Superior temporal gyrus (tissue), 1 donor: ENCODE data around the gene FOXR1.
"Not testable (repeated sequence)": the region's sequence is repeated elsewhere in the genome, so short reads cannot be mapped to it uniquely, and the experiment has no call there.

Experiments
- DNase-seq: peaks from one replicate; pipeline ENCODE4 v3.0.0-alpha.2; 2016; ENCODE audit errors: extremely low spot score

FOXR1 gene

DNA sequence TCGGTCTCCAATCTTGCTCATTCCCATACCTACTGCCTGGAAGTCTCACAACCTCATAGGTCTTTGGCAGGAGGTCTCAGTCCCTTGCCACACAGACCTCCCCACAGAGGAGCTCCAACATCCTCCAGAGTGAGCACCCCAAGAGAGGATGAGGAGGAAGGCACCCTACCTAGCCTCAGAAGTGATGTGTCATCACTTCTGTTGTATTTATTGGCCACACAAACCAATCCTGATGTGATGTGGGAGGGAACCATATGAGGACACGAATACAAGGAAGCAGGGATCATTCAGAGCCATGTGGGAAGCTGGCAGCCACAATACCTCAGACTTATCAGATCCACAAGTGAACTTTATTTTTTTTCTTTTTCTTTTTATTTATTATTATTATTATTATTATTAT, 24.5 kb upstream of the FOXR1 start:
- DNase-seq = no peak

DNA sequence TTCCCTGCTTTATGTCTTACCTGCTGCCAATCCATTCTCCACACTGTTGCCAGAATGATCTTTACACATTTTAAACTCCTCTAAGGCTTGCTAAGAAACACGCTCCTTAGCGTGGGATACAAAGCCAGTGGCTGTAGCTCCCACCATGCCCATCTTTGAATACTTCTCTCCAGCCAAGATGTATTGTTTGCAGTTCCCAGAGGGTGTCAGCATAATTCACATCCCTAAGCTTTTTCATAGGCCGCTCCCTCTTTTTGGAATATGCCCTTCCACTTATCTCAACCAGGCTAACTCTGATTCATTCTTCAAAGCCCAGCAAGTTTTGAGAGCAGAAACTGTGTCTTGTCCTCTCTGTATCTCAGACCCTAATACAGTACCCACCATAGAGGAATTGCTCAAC, 23.6 kb upstream of the FOXR1 start:
- no peak for DNase-seq

DNA sequence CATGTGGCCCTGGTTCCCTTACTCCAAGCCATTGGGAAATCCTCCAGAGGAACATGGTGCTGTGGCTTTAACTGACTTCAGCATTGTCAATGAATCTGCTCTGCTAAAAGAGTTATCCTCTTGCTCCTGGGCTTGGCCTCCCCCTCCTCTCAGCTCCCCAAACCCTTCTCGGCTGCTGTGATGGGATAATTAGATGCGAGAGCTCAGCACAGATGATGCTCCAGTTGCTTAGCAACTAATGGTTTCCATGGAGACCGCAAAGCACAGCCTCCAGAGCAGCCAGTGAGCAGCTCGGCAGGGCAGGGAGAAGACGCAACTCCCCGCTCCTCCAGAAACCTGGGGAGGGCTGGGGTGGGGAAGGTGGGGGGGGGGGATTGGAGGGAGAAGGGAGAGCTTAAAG, 18.3 kb upstream of the FOXR1 start:
- peak; percentile 90 for DNase-seq

DNA sequence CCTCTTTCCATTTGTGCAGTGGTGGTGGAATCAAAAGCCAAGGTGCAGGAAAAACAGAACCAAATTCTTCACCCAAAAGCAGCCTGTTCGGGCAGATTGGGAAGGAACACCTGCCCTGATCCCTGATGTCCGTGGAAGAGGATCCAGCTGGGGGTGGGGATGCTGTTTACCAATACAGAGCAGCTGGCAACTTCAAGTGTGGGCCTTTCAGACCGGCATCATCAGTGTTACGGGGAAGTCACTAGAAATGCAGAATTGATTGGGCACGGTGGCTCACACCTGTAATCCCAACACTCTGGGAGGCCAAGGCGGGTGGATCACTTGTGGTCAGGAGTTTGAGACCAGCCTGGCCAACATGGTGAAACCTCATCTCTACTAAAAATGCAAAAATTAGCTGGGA, 17.6 kb upstream of the FOXR1 start:
- DNase-seq = not testable (repeated sequence)

DNA sequence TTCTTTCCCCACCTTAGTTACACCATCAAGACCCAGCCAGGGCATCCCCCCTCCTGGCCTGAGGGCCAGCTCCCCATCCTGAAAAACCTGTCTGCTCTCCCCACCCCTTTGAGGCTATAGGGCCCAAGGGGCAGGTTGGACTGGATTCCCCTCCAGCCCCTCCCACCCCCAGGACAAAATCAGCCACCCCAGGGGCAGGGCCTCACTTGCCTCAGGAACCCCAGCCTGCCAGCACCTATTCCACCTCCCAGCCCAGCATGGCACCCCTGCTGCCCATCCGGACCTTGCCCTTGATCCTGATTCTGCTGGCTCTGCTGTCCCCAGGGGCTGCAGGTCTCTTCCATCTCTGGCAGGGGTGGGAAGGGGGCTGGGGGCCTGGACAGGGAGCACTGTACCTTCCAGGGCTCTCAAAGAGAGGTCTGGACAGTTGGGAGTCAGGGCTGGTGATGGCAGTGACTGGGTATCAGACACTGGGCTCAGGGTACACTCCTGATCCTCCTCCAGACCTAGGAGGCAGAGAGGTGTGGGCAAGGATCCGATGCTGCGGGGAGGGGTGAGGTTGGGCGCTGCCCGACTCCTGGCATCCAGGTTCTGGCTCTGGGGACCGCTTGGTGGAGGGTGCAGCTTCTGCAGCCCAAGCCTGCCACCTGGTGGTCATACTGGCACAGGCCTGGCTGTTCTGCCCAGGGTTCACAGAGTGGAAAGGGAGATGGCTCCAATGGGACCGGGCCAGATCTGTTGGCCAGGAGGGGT, 15.3 kb upstream of the FOXR1 start, which contains the start of gene UPK2:
Gene UPK2 (plus strand): TSS at position 205 of the 753 bp plus-strand sequence. CDS start 53 bp downstream, at position 258.
- DNase-seq = peak; percentile 94

DNA sequence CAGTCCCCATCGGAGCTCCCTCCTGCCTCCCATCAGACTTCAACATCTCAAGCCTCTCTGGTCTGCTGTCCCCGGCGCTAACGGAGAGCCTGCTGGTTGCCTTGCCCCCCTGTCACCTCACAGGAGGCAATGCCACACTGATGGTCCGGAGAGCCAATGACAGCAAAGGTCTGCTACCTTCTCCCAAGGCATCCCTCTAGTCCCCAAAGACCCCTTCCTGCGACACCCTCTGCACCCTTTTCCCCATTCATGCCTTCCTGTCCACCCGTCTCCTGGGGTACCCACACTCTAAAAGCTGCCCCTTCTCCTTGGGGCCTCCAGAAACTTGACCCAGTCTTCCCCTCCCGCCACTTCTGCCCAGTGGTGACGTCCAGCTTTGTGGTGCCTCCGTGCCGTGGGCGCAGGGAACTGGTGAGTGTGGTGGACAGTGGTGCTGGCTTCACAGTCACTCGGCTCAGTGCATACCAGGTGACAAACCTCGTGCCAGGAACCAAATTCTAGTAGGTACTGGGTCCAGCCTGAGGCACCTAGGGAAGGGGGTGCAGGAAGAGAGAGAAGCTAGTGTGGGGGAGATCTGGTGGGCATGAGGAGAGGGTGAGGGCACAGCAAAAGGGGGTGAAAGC, 14.6 kb upstream of the FOXR1 start:
- no peak for DNase-seq

DNA sequence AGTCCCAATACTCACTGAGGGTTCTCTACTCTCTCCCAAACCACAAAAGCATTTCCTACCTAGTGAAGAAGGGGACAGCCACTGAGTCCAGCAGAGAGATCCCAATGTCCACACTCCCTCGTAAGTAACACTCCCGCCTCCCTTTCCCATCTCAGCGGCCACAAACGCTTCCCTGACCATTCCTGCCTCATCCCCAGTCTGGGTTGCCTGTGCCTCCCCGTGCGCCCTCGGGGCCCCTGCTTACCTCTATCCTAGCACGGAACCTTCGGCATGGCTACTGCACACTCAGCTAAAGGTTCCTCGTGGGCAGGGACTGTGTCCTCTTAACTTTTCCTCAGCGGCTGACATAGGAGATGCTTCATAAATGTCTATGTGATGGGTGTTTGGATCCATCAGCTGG, 14.0 kb upstream of the FOXR1 start:
- no peak for DNase-seq

DNA sequence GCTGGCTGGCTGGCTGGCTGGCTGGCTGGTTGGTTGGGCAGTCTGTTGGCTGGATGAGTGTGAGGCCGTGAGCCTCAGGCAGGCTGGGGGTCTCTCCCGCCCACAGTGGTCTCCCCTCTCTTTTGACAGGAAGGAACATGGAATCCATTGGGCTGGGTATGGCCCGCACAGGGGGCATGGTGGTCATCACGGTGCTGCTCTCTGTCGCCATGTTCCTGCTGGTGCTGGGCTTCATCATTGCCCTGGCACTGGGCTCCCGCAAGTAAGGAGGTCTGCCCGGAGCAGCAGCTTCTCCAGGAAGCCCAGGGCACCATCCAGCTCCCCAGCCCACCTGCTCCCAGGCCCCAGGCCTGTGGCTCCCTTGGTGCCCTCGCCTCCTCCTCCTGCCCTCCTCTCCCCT, 13.6 kb upstream of the FOXR1 start:
- no peak for DNase-seq

DNA sequence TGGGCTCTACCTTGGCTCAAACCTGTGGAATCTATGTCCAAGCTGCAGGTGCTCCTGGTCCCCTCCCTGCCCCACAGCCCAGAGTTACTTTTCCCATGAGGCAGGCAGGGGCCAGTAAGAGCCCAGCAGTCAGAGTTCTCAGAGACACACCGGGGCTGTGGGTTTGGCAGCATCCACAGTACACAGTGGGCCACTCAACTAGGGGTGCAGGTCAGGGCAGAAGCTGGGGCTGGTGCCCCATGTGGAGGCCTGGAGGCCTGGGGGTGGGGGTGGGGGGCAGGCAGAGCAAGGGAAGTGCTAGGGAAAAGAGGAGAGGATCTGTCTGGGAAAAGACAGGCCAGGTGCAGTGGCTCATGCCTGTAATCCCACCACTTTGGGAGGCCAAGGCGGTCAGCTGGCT, 13.0 kb upstream of the FOXR1 start:
- DNase-seq = no peak

DNA sequence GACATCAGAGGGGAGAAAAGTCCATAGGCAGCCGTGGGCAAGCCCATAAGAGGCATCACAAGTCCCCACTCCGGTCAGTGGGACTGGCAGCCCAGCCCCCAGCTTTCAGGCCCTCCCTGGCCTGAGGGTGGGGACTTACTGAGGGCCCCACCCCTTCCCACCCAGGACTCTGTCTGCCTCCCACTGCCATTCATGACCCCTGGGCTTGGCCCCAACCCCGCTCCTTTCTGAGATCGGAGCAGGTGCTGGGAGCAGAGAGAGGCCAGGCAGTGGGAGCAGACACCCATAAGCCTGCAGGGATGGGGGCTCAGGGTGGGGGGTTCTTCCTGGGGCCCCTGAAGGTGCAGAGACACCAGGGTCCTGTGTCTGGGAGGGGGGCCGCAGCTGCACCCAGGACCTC, 10.4 kb upstream of the FOXR1 start:
- no peak for DNase-seq

DNA sequence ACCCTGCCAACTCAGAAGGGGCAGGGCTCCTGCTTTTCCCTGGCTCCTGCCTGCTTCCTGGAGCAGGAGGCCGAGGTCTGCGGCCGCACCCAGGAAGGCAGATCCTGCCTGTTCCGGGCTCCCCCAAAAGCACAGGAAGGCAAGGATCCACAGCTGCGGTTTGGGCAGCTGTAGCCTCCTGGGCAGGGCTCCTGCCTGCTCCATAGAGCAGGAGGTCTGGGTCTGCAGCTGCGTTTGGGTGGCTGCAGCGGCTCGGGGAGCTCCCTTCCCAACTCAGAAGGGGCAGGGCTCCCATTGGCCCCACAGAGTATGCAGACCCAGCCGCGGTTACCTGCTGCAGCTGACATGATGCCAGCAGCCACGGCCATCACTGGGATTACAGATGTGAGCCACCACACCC, 10.0 kb upstream of the FOXR1 start:
- DNase-seq = no peak

DNA sequence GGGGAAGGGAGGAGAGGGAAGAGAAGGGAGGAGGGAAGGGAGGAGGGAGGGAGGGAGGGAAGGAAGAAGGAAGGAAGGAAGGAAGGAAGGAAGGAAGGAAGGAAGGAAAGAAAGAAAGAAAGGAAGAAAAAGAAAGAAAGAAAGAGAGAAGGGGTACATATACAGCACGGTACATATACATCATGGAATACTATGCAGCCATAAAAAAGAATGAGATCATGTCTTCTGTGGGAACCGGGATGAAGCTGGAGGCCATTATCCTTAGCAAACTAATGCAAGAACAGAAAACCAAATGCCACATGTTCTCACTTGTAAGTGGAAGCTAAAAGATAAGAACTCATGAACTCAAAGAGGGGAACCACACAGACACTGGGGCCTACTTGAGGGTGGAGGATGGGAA, 2.1 kb upstream of the FOXR1 start:
- DNase-seq = not testable (repeated sequence)

DNA sequence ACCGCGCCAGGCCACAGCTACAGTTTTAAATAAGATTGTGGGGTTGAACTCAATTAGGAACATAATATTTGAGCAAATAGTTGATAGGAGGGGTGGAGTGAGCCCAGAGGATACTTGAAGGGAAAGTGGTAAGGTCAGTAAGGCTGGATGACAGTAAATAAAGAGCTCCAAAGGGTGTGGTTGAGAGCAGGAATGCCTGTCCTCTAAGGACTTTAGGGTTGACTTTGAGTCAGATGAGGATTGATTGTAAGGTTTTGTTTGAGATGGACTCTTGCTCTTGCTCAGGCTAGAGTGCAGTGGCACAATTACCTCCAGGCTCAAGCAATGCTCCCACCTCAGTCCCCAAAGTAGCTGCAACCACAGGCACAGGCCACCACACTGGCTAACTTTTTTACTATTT, 2.4 kb downstream of the FOXR1 start:
- DNase-seq = no peak

DNA sequence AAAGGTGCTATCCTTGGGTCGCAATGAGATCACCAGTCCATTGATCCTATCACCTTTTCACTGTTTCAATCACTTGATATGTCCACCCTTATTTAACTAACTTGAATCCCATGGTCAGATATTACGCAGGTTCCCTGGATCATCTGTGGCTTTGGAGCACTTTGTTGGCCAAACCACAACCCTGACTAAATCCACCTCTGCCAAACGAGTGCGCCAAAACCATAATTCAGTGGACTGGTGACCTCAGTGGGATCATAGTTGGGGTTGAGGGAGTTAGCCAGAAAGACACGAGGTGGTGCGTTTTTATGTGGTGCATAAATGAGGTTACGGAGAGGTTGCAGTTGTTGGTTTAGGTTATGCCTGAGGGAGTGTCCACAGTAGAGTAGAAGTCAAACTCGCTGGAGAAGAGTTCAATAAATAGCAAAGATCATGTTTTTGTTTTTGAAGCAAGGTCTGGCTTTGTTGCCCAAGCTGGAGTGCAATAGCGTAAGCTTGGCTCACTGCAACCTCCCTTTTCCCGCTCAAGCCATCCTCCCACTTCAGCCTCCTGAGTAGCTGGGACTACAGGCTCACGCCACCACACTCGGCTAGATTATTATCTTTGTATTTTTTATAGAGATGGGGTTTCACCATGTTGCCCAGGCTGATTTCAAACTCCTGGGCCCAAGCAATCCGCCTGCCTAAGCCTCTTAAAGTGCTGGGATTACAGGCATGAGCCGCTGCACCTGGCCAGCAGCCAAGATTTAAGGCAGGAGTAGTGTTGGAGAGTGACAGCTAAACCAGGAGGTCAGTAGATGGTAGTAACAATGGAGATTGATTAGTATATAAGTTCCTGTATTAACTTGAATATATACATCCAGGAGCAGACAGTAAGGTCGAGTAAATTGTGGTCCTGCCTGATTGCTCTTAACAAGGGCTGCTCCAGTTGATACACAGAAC, 4.5 kb downstream of the FOXR1 start:
- no peak for DNase-seq

DNA sequence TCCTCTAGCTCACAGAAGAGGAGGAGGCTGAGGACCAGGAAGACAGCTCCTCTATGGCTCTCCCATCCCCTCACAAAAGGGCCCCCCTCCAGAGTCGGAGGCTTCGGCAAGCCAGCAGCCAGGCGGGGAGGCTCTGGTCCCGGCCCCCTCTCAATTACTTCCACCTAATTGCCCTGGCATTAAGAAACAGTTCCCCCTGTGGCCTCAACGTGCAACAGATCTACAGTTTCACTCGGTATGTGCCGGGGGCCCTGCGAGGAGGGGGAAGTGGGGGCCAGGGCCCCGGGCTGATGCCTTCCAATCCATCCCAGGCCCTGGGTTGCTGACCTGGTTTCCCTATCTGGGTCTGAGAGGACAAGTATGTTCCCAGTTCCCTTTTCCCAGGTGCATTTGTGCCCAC, 7.9 kb downstream of the FOXR1 start:
- no peak for DNase-seq

DNA sequence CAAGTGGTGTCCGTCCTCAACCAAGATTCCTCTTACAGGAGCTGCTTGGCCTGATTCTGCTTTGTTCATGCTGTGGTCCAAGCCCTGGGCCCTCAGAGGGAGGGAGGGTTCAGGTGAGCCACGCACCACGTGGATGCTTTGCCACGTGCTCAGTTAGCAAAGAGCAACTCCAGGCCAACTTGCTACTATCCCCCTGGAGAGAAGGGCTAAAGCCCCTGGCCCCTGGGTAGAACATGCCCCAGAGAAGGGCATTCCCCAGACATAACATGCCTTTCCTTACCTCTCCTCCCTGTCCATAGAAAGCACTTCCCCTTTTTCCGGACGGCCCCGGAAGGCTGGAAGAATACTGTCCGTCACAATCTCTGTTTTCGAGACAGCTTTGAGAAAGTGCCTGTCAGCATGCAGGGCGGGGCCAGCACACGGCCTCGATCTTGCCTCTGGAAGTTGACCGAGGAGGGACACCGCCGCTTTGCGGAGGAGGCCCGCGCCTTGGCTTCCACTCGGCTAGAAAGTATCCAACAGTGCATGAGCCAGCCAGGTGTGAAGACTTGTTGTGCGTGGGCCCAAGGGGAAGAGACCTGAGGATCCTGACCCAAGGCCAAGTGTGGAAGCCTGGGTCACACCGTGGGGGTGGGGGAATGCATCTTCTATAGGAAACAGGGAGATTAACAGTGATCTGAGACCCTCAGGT, 8.8 kb downstream of the FOXR1 start:
- DNase-seq = no peak

DNA sequence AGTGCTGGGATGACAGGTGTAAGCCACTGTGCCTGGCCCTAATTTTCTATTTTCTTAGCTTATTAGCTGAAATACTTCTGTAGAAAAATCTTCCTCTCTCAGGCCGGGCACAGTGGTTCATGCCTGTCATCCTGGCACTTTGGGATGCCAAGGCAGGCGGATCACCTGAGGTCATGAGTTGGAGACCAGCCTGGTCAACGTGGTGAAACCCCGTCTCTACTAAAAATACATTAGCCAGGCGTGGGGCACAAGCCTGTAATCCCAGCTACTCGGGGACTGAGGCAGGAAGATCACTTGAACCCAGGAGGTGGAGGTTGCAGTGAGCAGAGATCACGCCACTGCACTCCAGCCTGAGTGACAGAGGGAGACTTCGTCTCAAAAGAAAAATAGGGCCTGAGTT, 12.8 kb downstream of the FOXR1 start:
- DNase-seq = not testable (repeated sequence)

DNA sequence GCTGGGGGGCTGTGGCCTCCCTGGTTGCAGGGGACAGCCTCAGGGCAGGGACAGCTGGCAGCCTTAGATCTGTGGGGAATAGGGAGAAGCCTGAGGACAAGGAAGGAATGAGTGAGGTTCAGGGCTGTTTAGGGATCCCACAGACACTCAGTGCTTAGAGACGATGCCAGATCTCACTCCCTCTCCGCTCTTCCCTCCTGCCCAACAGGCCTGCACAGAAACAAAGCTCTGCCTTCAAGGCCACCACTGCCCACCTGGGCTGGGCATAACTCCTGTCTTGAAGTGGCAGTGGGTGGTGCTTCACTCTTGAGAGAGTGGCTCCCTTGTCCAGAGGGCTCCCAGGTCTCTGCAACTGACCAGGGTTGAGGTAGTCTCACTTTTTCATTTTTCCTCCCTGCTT, 13.3 kb downstream of the FOXR1 start:
- no peak for DNase-seq

DNA sequence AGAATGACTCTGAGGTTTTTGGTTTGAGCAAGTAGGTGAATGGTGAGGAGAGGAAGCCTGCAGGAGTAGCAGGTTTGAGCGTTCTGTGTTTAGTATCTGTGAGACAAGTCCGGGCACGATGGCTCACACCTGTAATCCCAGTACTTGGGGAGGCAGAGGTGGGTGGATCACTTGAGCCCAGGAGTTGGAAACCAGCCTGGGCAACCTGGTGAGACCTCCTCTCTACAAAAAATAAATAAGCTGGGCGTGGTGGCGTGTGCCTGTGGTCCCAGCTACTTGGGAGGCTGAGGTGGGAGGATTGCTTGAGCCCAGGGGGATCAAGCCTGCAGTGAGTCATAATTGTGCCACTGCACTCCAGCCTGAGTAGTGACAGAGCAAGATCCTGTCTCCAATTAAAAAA, 16.7 kb downstream of the FOXR1 start:
- DNase-seq = no peak

DNA sequence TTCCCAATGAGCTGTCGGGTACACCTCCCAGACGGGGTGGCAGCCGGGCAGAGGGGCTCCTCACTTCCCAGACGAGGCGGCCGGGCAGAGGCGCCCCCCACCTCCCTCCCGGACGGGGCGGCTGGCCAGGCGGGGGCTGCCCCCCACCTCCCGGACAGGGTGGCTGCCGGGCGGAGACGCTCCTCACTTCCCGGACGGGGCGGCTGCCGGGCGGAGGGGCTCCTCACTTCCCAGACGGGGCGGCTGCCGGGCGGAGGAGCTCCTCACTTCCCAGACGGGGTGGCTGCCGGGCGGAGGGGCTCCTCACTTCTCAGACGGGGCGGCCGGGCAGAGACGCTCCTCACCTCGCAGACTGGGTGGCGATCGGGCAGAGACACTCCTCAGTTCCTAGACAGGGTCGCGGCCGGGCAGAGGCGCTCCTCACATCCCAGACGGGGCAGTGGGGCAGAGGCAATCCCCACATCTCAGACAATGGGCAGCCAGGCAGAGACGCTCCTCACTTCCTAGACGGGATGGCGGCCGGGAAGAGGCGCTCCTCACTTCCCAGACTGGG, 20.0 kb downstream of the FOXR1 start:
- not testable (repeated sequence) for DNase-seq

DNA sequence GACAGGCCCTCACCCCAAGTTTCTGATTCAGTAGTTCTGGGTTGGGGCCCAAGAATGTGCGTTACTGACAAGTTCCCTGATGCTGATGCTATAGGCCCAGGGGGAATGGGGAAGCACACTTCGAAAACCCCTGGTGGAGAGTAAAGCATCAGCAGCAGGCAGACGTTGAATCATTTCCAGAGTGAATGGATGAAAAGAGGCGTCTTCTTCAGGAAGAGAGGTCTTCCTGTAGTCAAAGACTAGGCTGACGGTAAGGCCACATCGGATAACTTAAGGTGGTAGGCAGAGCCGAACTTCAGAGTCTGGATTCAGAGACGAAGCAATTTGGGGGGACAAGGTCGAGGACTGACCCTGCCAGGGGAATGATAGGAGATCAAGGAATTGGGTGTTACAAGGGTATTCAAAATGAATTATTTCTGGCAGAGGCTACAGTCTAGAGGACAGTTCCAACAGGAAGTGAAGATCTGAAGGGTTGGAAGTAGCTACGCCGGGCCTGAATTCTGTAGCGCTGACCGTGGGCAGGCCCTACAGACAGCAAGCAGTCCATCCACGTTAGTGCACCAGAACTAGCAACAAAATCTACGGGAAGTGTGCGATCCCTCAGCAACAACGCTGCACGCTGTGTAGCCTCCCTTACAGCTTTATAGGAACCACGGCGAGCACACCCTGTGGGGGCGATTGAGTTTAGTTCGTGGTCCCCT, 25.5 kb downstream of the FOXR1 start:
- DNase-seq = peak; percentile 34
